Measurements from ENCODE around the gene NSMF. TPM values are rescaled to one million over a fixed set of nuclear protein-coding genes. Genes with fewer than 3 reads are reported as not detected.

NSMF gene
- polyA plus RNA-seq, 1 experiment, result 35.7 TPM

- no peak for DNase-seq (ENCODE audit: low read depth)
- TF ChIP-seq CTCF (IDR thresholded peaks at IDR 0.05; ENCODE audit: insufficient read depth, low read depth, low read length), result no peak
- H3K27me3 ChIP-seq (ENCODE audit: control insufficient read depth, insufficient read depth, low read length), result no peaks in the 10 kb centered on the region
- H3K36me3 ChIP-seq (ENCODE audit: control insufficient read depth, insufficient read depth, low read length), result no peaks in the 10 kb centered on the region
- ChIA-PET POLR2A (no interaction called here), CTCF (interaction anchor here (0.7 to 1.5 kb wide), 2 partner anchors 8 to 135 kb away, joined by 3 to 4 read pairs; partner anchors contain the start of gene NRARP)
- no peak overlapping the region for H3K4me3 ChIP-seq (ENCODE audit: low read depth, low read length)
Measured at GRCh38 chr9:137436761-137437600, 22.2 kb downstream of the NSMF start.

GRCh38 chr9:137435980-137436760 is 23.0 kb downstream of the NSMF start:
- DNase-seq (ENCODE audit: low read depth), result peak; percentile 21
- CTCF ChIA-PET, result interaction anchor here (1.1 to 1.5 kb wide), 4 partner anchors 7 to 134 kb away, joined by 3 to 4 read pairs (median 4); partner anchors contain the start of genes EXD3, NOXA1 and NRARP
- H3K27me3 ChIP-seq (ENCODE audit: control insufficient read depth, insufficient read depth, low read length), result no peaks in the 10 kb centered on the region
- no peak overlapping the region for H3K4me3 ChIP-seq (ENCODE audit: low read depth, low read length)
- H3K36me3 ChIP-seq (ENCODE audit: control insufficient read depth, insufficient read depth, low read length), result no peaks in the 10 kb centered on the region
- POLR2A ChIA-PET, result no interaction called here
- TF ChIP-seq CTCF (IDR thresholded peaks at IDR 0.05; ENCODE audit: insufficient read depth, low read depth, low read length), result no peak

- Histone ChIP-seq H3K4me3 (ENCODE audit: low read depth, low read length) (no peak overlapping the region), H3K36me3 (ENCODE audit: control insufficient read depth, insufficient read depth, low read length) (no peaks in the 10 kb centered on the region), H3K27me3 (ENCODE audit: control insufficient read depth, insufficient read depth, low read length) (no peaks in the 10 kb centered on the region)
- ChIA-PET CTCF (interaction anchor here (1.1 to 1.5 kb wide), 4 partner anchors 8 to 133 kb away, joined by 3 to 4 read pairs (median 4); partner anchors contain the start of genes EXD3, NOXA1 and NRARP), POLR2A (no interaction called here)
- DNase-seq (ENCODE audit: low read depth), result no peak
- TF ChIP-seq CTCF (IDR thresholded peaks at IDR 0.05; ENCODE audit: insufficient read depth, low read depth, low read length), result no peak
Measured at GRCh38 chr9:137435381-137435891, 23.7 kb downstream of the NSMF start.

DNA sequence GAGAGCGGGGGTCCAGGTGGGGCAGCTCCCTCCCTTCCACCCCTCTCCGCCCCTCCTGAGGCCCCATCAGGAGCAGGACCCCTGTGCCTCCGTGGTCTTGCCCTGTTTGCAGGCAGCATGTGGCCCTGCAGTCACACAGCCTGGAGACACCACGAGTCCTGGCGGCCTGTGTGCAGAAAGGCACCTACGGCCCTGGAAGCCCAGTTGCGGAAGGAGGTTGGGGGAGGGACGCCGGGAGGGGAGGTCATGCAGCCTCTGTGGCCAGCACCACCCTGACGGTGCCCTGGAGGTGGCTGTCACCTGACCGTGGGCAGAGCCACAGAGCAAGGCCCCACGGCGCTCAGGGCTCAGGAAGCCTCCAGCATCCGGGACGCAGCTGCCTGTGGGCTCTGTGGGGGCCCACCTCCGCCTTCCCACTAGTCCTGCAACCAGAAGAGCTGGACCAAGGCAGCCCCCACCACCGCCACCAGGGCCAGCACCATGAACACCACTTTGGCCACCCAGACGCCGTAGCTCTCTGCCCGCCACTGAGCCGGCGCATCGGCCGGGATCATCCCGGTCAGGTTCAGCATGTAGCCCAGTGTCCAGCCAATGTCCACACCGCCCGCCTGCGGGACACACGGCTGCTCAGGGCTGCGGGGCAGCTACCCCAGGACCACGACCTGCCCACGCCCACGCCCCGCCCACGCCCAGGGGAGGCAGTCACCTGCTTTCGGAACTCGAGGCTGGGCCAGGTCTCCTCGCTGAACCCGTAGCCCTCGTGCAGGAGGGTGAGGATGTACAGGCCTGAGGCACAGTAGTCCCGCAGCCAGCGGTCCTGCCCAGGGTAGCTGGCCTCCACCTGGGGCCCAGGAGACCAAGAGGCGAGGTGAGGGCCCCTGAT is 24.4 kb downstream of the NSMF start:
- Histone ChIP-seq H3K27me3 (ENCODE audit: control insufficient read depth, insufficient read depth, low read length) (no peaks in the 10 kb centered on the region), H3K4me3 (ENCODE audit: low read depth, low read length) (no peak overlapping the region), H3K36me3 (ENCODE audit: control insufficient read depth, insufficient read depth, low read length) (no peaks in the 10 kb centered on the region)
- DNase-seq (ENCODE audit: low read depth), result no peak
- CTCF ChIA-PET, result interaction anchor here (1.1 to 2.3 kb wide), 4 partner anchors 9 to 147 kb away, joined by 3 to 12 read pairs (median 5); partner anchors contain the start of genes EXD3 and NOXA1
- TF ChIP-seq CTCF (IDR thresholded peaks at IDR 0.05; ENCODE audit: insufficient read depth, low read depth, low read length), result no peak
- POLR2A ChIA-PET, result no interaction called here
